GM10248 (cell line): ENCODE data around the gene NALCN.

Experiments used
- CTCF ChIA-PET: fragments of 300-600 bp; sonication (Branson Sonifier 250); formaldehyde crosslinking; extraction: SDS; loops from one replicate; lab custom pipeline; 2021; ENCODE audit warnings: antibody characterized with exemption; lab: Yijun Ruan, JAX
- POLR2A ChIA-PET: fragments of 350-650 bp; sonication (Branson Sonifier 250); formaldehyde crosslinking; extraction: SDS; loops from one replicate; lab custom pipeline; 2020; ENCODE audit warnings: antibody characterized with exemption; lab: Yijun Ruan, JAX
- DNase-seq: peaks from one replicate; pipeline ENCODE4 v3.0.0; 2012; ENCODE audit errors: extremely low spot score
- CTCF ChIP-seq: IDR thresholded peaks from 2 replicates; pipeline ENCODE4 v1.5.1; 2012; ENCODE audit warnings: mild to moderate bottlenecking, low read depth; ENCODE audit errors: extremely low read depth, missing control alignments, control extremely low read depth

NALCN gene

DNA sequence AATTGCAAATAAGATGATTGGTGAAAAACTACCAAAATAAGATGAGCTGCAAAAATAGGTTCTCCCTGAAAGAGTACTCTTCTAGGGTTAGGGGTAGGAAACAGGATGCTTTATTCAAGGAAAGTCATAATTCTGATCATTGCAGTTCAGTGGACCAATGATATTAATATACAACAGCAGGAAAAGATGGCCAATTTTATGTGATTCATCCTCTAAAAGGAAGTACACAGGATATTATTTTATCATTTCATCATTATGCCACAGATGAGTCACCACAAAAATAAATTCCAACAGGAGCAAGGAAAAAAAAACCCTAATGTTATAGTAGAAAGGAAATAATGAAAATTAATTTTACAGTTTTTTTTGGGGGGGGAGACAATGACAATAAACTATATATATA lies 205.0 kb downstream of the NALCN start:
- POLR2A ChIA-PET = no interaction called here
- no peak for DNase-seq
- no peak for TF ChIP-seq CTCF
- CTCF ChIA-PET = interaction anchor here (0.6 kb wide), 1 partner anchor 613 kb away, joined by 3 read pairs; no protein-coding TSS in a partner anchor

DNA sequence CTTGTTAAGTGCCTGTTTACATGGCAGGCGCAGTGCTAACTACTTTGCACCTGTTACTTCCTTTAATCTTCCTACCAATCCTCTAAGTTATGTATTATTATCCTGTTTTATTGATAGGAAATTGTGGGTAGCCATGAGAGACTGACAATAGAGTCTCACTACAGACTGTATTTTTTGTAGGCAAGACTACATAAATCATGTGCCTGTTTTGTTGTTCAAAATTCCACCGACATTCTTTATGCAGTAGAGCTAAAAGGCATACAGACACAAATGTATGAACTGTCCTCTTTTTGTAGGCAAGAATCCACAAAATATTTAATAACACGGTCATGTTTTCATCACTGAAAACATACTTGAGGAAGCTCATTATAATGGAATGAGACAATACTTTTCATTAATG lies 205.5 kb downstream of the NALCN start:
- POLR2A ChIA-PET = no interaction called here
- no peak for TF ChIP-seq CTCF
- CTCF ChIA-PET = no interaction called here
- DNase-seq = no peak

GRCh38 chr13:101209206-101209893 lies 207.0 kb downstream of the NALCN start:
- ChIA-PET CTCF (no interaction called here), POLR2A (no interaction called here)
- no peak for TF ChIP-seq CTCF
- DNase-seq = no peak

- TF ChIP-seq CTCF = no peak
- ChIA-PET CTCF (interaction anchor here (1.0 kb wide), 1 partner anchor 36 kb away, joined by 3 read pairs; no protein-coding TSS in a partner anchor), POLR2A (no interaction called here)
- DNase-seq = no peak
Measured at GRCh38 chr13:101205408-101205807, 210.9 kb downstream of the NALCN start.

- ChIA-PET POLR2A (no interaction called here), CTCF (interaction anchor here (0.7 to 1.1 kb wide), 3 partner anchors 25 to 37 kb away, joined by 3 to 5 read pairs (median 4); no protein-coding TSS in a partner anchor)
- no peak for TF ChIP-seq CTCF
- no peak for DNase-seq
Measured at GRCh38 chr13:101204270-101205020, 211.9 kb downstream of the NALCN start.

DNA sequence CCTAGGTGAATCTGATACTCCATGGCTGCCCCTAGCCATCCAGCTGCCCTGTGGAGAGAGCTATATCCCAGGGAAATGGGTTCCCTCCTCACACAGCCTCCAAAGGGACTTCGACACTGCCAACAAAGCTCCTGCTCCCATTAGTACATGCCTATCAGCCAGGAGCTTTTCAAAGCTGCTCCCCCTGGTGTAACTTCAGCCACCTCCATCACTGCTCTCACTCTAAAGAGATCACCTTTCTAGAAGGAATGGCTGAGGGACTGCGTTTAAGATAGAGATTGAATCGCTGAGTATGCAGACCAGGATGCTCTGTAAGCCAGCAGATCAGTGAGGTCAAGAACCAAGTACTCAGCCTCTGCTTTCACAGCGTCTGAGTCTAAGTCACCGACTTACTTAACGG lies 213.7 kb downstream of the NALCN start:
- no peak for TF ChIP-seq CTCF
- no peak for DNase-seq

More for the DNA sequence above, 213.7 kb downstream of the NALCN start:
- CTCF ChIA-PET = interaction anchor here (0.9 kb wide), 1 partner anchor 10 kb away, joined by 3 read pairs; no protein-coding TSS in a partner anchor
- POLR2A ChIA-PET = no interaction called here
